Measurements from ENCODE around the gene GIMAP7. TPM values are rescaled to one million over a fixed set of nuclear protein-coding genes. Genes with fewer than 3 reads are reported as not detected.
"Not testable (repeated sequence)": the region's sequence is repeated elsewhere in the genome, so short reads cannot be mapped to it uniquely, and the experiment has no call there.

Gene GIMAP7
- total RNA-seq, 1 donor from 2014 or later, result 2.4 TPM

DNA sequence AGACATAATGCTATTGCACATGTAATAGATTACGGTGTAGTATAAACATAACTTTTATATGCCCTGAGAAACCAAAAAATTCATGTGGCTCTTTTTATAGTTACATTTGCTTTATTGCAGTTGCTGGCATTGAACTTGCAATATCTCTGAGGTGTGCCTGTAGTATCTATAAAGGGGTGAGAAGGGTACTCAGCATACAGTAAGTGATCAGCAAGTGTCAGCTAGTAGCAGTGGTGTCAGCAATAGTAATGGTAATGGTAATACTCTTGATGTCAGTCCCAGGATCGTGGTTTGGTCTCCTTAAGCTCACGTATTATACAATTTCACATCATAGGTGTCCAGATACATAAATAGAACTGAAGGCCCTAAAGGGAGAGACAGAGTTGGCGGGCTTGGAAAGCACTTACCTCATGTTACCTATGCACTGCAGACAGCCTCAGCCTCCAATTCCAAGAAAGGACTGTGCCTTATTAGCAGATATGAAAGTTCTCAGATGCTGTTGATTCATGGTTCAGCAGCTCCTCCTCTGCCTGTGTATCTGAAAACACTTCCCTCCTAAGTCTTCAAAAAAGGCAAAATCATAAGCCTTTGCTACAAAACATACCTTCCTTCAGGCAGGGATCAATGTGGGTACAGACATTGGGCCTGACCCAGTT, 6.6 kb upstream of the GIMAP7 start:
- FAIRE-seq (no peak), DNase-seq (ENCODE audit: low spot score in 2 of 2) (no peak)

DNA sequence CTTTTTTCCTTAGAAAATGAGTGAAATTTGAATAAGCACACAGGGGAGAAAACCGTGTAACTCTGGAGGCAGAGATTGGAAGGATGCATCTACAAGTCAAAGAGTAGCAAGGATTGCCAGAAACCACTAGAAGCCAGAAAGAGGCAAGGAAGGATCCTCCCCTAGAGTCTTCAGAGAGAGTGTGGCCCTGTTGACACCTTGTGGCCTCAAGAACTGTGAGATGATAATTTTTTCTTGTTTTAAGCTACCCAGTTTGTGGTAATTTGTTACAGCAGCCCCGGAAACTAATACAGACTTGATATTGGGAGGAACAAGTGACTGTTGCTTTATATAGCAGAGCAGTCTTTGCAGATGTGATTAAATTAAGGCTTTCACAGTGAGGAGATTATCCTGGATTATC, 3.6 kb upstream of the GIMAP7 start:
- no peak for FAIRE-seq
- no peak for DNase-seq (ENCODE audit: low spot score in 2 of 2)

DNA sequence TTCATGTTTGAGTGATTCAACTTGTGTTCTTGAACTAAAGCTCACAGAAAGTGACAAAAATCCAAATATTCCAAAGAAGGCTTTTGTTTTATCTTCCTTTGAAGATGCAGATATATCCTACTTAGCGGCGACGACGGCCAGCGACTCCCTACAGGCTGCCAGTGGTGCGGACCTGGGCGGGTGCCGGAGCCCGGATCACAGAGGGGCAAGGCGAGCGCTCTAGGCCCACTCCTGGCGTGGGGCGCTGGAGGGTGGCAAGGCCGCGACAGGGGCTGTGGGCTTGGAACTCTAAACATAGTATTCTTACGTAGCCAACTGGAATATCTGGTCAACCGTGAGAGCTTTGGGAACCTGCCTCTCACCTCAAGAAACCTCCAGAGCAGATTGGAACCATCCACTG, 914 bp upstream of the GIMAP7 start:
- no peak for FAIRE-seq
- no peak for DNase-seq (ENCODE audit: low spot score in 2 of 2)

DNA sequence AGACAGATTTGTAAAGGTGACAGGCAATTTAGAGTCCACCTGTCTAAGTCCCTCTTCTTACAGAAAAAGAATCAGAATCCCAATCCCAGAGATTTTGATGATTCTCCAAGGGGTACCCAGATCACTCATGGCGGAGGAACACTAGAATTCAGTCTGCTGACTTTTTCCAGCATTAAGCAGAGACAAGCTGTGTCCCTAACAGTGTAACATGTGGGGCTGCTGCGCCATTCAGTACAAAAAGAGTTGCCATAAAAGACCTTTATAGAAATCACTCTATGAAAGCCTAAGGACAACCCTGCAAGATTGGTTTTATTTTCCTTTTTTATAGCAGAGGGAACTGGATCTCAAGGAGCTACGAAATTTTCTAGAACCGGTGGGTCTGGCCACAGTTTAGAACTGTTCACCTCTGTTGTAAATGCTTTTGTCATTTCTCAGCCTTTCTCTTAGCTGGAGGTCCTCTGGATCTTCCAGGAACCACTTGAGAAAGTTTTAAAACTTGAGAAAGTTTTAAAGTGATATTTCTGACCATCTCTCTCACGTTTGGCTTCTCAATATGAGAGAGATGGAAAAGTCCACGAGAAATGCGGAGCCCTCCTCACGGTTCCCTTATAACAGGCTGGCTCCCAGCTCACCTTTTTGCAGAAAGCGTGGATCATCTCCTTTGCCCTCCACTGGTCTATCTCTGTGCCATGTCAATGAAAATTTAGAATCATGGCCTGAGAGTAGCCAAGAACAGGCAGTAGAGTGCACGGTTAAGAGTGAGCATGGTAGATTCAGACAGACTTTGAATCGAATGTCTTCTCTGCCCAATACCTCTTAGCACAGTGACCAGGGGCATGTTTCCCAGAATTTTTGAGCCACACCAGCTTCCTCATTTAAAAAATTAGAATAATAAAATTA, 826 bp downstream of the GIMAP7 start:
- FAIRE-seq, result no peak
- no peak for DNase-seq (ENCODE audit: low spot score in 2 of 2)

DNA sequence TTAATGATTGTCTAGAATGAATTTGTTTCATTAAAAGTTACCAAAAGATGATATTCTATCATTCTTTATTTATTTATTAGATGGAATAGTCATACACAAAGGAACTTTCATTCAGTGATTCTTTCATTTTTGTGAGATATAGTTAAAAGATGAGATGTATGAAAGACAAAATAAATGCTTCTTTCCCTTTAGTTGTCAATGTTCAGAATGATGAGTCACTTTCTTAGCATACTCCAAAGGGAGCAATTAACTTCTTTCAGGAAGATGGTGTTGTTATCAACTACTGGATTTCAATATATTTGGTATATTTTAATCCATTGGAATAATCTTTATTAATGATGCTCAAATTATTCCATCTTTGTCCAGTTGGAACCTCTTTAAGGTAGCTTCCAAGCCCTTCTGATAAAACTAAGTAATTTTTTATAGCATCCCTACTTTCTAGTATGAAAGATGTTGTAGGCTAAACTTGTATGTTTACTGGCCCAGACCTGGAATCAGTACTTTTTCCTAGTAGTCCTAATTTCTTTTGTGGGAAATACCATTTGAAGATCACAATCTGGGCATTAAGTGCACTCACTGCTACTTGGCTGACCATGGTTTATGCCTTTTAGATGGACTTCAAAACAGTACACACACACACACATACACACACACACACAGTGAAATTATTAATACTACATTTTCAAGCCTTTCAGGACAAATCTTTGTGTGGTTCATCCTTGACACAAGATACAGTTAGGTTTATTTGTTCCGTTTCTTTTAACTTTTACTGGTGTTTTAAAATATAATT, 2.5 kb downstream of the GIMAP7 start:
- no peak for FAIRE-seq
- DNase-seq (ENCODE audit: low spot score in 2 of 2), result no peak

DNA sequence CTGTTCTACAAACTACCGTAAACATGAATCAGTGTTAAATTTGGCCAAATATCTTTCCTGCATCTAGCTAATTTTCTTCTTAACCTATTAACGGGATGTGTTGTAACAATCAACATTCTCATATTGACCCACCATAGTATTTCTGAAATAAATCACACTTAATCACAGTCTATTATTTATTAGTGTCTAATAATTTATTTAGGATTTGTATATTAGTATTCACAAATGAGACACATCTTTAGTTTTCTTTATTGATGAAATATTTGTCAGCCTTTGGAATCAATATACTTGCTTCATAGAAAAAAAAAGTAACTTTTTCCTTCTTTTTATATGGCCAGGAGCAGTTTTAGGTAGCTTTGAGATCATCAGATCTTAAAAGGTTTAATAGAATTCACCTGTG, 4.6 kb downstream of the GIMAP7 start:
- DNase-seq (ENCODE audit: low spot score in 2 of 2), result no peak
- peak; percentile 10 for FAIRE-seq

DNA sequence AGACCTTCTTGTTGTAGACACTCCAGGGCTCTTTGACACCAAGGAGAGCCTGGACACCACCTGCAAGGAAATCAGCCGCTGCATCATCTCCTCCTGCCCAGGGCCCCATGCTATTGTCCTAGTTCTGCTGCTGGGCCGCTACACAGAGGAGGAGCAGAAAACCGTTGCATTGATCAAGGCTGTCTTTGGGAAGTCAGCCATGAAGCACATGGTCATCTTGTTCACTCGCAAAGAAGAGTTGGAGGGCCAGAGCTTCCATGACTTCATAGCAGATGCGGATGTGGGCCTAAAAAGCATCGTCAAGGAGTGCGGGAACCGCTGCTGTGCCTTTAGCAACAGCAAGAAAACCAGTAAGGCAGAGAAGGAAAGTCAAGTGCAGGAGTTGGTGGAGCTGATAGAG, 5.5 kb downstream of the GIMAP7 start:
- no peak for DNase-seq (ENCODE audit: low spot score in 2 of 2)
- no peak for FAIRE-seq

DNA sequence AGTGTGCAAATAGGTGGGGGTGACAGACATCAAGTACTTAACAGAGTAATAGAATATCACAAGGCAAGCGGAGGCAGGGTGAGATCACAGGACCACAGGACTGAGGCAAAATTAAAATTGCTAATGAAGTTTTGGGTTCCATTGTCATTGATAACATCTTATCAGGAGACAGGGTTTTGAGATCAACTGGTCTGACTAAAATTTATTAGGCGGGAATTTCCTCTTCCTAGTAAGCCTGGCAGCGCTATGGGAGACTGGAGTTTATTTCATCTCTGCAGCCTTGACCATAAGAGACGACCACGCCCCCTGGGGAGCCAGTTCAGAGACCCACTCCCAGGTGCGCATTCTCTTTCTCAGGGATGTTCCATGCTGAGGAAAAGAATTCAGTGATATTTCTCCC, 8.3 kb downstream of the GIMAP7 start:
- FAIRE-seq; DNase-seq (ENCODE audit: low spot score in 2 of 2): not testable (repeated sequence)

DNA sequence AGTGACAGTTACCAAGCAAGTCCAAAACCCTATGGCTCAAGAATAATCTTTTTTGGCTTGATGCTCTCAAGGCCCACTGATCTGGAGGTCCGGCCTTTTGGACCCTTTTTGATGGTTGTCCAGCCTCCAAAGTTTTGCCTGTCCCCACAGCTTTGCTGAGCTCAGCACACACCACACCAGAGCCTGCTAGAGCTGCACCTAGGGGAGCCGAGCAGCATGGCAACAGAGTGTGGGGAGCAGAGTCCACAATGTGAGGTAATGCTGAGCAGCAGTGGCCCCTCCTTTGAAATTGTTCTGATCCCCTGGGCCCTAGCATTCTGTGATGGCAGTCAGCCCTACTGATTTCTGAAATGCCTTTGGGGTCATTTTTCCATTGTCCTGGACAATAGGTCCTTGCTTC, 9.3 kb downstream of the GIMAP7 start:
- no peak for DNase-seq (ENCODE audit: low spot score in 2 of 2)
- FAIRE-seq, result no peak

DNA sequence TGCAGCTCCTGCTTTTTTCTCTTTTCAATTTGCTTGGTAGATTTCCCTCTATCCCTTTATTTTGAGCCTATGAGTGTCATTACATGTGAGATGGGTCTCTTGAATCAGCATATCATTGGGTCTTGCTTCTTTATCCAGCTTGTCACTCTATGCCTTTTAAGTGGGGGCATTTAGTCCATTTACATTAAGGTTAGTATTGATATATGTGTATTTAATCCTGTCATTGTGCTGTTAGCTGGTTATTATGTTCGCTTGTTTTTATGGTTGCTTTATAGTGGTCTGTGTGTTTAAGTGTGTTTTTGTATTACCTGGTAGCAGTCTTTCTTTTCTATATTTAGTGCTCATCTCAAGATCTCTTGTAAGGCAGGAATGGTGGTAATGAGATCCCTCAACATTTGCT, 17.0 kb downstream of the GIMAP7 start:
- FAIRE-seq (no peak), DNase-seq (ENCODE audit: low spot score in 2 of 2) (no peak)

DNA sequence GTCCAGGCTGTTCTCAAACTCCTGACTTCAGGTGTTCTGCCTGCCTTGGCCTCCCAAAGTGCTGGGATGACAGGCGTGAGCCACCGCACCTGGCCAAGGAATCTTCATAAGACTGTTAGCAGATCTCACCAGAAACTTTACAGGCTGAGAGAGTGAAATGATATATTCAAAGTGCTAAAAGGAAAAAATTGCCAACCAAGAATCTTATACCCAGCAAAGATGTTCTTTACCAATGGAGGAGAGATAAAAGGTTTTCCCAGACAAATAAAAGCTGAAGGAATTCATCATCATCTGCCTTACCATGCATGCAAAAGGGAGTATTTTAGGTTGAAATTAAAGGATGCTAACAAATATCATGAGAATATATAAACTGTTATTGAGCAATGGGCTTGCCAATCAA, 23.6 kb downstream of the GIMAP7 start:
- FAIRE-seq (no peak), DNase-seq (ENCODE audit: low spot score in 2 of 2) (no peak)

DNA sequence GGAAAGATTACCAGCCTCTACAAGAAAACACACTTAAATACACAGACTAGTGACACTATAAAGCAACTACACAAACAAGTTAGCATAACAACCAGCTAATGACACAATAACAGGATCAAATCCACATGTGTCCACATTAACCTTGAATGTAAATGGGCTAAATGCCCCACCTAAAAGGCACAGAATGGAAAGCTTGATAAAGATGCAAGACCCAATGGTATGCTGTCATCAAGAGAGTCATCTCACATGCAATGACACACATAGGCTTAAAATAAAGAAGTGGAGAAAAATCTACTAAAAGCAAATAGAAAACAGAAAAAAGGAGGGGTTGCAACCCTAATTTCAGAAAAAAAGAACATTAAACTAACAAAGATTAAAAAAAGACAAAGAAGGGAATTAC, 38.5 kb downstream of the GIMAP7 start:
- DNase-seq (ENCODE audit: low spot score in 2 of 2) (no peak), FAIRE-seq (no peak)

DNA sequence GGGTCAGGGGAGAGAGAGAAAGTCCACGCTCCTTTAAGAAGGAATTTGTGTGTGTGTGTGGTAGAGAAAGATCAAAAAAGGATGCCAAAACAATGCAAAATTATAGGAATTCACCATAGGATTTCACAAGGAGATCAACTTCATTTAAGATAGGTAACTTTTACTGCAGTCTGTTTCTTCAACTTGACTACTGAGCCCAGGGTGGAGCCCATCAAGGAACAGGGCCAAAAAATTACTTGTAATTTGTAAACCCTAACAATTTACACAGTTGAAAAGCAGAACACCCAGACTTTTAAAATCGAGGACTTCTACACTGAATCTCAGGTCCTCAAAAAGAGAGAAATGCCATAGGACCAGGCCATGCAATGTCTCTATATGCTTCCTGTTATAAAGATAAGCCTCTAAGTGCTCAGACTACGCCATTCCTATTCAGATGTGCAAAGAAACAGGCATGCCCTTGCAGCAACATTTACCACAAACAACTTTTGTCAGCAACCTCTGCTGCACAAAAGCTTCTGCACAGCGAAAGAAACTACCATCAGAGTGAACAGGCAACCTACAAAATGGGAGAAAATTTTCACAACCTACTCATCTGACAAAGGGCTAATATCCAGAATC, 42.0 kb downstream of the GIMAP7 start:
- DNase-seq (ENCODE audit: low spot score in 2 of 2), result no peak
- FAIRE-seq, result no peak

DNA sequence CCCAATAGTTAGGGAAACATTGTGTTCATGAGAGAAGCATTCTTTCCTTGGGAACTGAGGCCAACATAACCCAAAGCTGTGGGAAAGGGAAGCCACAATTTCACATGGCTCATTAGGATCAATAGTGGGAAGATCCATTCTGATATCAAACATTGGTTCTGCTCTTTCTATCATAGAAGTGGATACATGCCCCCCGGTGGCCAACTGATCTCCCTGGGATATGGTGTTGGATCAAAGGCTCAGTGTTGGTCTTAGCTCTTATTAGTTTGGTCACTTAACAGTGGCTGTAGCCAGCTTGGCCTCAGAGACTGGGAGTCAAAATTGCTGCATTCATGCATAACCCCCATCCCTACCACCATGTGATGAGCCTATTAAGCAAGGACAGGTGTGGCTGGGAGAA, 45.8 kb downstream of the GIMAP7 start:
- FAIRE-seq, result no peak

DNA sequence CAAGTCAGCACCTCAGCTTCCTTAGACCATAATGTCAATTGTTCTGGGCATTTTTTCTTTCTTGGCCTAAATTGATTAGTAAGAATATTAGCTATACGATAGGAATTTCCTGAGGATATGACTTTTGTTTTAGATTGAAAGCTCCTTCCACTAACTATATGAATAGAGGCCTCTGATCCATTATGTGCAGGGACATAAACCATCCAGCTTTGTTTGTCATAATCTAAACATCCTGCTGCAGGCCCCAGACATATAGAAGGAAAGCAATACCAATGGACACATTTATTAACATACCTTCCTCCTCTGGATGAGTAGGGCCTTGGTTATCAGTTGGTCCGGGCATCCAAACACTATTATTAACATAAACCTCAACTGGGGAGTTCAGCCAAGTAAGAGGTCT, 48.2 kb downstream of the GIMAP7 start:
- FAIRE-seq (no peak), DNase-seq (ENCODE audit: low spot score in 2 of 2) (no peak)

More for the DNA sequence above, 45.8 kb downstream of the GIMAP7 start:
- no peak for DNase-seq (ENCODE audit: low spot score in 2 of 2)

DNA sequence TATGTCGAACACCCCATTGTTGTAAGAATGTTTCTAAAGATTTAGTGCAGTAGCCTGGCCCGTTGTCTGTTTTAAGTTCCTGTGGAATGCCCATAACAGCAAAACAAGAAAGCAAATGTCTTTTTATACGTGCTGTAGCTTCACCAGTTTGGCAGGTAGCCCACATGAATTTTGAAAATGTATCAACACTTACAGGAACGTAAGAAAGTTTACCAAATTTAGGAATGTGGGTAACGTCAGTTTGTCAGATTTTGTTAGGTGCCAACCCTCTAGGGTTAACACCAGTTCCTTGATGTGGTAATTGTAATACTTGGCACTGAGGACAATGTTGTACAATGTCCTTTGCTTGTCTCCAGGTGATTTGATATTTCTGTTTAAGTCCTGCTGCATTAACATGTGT, 49.3 kb downstream of the GIMAP7 start:
- FAIRE-seq (no peak), DNase-seq (ENCODE audit: low spot score in 2 of 2) (no peak)

DNA sequence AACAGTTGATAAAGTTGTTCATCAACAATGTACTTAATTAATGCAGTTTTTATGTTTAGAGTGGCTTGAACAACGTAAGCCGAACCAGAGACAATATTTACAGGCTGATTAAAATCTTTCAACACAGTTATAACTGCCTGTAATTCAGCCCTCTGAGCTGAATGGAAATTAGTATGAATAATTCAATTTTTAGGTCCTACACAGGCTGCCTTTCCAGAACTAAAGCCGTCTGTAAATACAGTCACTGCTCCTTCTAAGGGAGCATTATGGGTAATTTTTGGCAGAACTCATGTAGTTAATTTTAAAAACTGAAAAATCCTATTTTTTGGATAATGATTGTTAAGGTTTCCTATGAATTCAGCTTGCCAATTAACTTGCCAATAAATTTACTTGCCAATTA, 49.9 kb downstream of the GIMAP7 start:
- FAIRE-seq, result no peak
- DNase-seq (ENCODE audit: low spot score in 2 of 2), result no peak

DNA sequence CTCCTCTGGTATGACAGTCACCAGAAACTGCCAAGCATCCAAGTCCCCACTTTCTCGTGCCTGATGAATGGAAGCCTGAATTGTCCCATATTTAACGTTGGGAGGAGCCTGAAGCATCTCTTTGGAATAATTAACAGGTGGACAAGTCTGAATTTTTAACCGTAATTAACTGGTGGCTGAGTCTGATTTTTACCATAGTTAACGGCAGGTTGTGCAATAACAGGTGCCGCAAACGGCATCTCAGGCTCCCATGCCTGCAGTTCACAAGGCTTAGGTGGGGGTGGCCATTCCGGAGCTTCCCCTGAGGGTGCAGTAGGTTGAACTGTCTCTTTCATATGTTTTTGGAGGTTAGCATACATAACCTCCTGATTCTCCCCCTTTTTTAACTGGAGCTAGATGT, 50.6 kb downstream of the GIMAP7 start:
- FAIRE-seq, result no peak
- no peak for DNase-seq (ENCODE audit: low spot score in 2 of 2)

DNA sequence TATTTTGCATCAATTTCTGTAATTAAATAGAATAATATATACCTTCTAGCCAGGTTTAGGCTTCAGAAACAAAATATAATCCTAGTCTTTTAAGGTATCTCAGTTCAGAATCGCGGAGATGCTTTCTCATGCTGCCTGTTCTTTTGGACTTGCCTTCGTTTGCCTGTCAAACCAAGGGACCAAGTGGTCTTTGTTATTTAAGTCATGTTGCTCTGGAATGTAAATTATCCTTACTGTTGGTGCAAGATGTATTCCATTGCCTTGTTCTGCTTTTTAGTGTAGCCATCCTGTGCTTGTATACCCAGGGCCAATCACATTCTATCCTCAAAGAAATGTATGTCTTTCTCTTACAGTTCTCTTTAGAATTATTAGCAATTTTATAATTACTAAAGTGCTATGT, 51.5 kb downstream of the GIMAP7 start:
- DNase-seq (ENCODE audit: low spot score in 2 of 2) (no peak), FAIRE-seq (no peak)

DNA sequence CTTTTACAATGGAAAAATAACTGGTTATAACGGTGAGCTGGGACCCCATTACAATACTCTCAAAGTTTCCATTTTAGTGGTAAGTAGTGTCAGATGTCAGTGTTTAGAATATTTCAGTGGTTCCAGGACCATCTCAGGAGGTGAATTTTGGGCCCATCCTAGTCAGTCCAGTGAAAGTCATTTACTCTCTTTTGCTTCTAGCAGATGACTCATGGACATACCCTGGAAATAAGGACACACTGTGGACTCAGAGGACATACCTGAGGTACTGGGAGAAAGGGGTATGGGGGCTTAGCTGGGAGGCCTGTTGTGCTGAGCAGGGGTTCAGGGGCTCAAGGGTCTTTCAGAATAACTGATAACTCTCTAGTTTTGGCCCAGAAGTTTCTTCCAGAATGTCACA, 51.9 kb downstream of the GIMAP7 start:
- FAIRE-seq, result no peak
- DNase-seq (ENCODE audit: low spot score in 2 of 2), result no peak

DNA sequence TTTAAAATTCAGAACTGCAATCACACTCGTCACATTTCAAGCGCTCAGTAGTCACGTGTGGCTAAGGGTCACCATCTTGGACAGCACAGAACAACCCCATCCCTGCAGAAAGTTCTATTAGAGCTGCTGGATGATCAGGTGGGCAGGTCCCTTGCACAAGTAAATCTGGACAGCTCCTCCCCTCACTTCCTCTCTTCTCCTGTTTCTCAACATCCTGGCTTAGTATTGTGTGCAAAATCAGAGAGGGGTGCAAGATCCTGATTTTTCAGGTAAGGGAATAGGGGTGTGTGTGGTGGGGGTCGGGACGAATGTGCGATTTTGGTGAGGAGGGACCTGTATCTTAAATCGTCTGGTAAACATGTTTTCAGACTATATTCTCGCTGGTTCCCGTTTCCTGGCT, 52.5 kb downstream of the GIMAP7 start, which contains the start of gene GIMAP4:
Gene GIMAP4 (plus strand): TSS at position 222 of the 400 bp plus-strand sequence. CDS start 2,512 bp downstream, outside the sequence.
- DNase-seq (ENCODE audit: low spot score in 2 of 2), result no peak
- FAIRE-seq, result no peak
